IPS-20b (cell line): ENCODE data around the gene PNMA6E.

Experiments
- H3K27ac ChIP-seq: one replicate; pipeline ENCODE4 v1.5.1; 2013; ENCODE audit warnings: low read length
- H3K27me3 ChIP-seq: 2 replicates; pipeline ENCODE4 v1.6.1; 2013; ENCODE audit warnings: mild to moderate bottlenecking, low read length, inconsistent platforms; ENCODE audit not compliant: insufficient read depth
- H3K36me3 ChIP-seq: 2 replicates; pipeline ENCODE4 v1.6.1; 2013; ENCODE audit warnings: low read depth, mild to moderate bottlenecking, inconsistent platforms, low read length, moderate library complexity; ENCODE audit not compliant: insufficient read depth
- H3K4me1 ChIP-seq: 2 replicates; pipeline ENCODE4 v1.6.1; 2013; ENCODE audit warnings: mild to moderate bottlenecking, control low read depth, inconsistent platforms, low read length, moderate library complexity; ENCODE audit not compliant: insufficient read depth
- H3K4me3 ChIP-seq: 2 replicates; pipeline ENCODE4 v1.5.1; 2013; ENCODE audit warnings: mild to moderate bottlenecking, low read length, inconsistent platforms
- H3K9ac ChIP-seq: 2 replicates; pipeline ENCODE4 v1.6.1; 2013; ENCODE audit warnings: low read depth, mild to moderate bottlenecking, inconsistent platforms, low read length, moderate library complexity
- H3K9me3 ChIP-seq: 2 replicates; pipeline ENCODE4 v1.6.1; 2013; ENCODE audit warnings: mild to moderate bottlenecking, low read depth, low read length, inconsistent platforms; ENCODE audit not compliant: insufficient read depth

PNMA6E gene

DNA sequence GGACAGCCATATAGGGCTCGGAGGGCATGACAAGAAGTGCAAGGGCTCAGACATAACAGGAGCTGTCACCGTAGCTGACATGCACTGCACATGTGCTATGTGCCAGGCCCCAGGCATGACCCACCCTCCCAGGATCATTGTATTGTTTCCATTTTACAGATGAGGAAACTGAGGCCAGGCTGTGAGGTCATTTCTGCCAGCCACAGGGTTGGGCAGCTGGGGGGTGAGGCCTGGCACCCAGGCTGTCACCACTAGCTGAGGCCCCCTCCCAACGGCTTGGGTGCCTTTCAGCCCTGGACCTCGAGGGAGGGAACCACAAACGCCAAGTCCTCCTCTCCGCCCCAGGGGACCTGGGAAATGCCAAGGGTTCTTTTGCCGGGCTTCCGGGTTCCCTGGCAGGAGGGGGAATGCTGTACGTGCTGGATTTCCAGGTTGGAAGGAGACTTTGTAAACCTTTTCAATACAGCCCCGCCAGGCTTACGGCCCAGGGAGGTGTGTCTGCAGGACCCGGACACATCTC lies 32.1 kb upstream of the PNMA6E start:
- H3K4me1 ChIP-seq, result no peaks in the 10 kb centered on the region
- no peak overlapping the region for H3K27ac ChIP-seq
- H3K9me3 ChIP-seq, result no peaks in the 10 kb centered on the region
- no peaks in the 10 kb centered on the region for H3K27me3 ChIP-seq
- no peak overlapping the region for H3K9ac ChIP-seq
- H3K4me3 ChIP-seq, result no peak overlapping the region
- no peaks in the 10 kb centered on the region for H3K36me3 ChIP-seq

- Histone ChIP-seq H3K4me1 (no peaks in the 10 kb centered on the region), H3K27ac (no peak overlapping the region), H3K9ac (no peak overlapping the region), H3K4me3 (no peak overlapping the region), H3K27me3 (no peaks in the 10 kb centered on the region), H3K9me3 (no peaks in the 10 kb centered on the region), H3K36me3 (no peaks in the 10 kb centered on the region)
Observed at GRCh38 chrX:153430796-153431195, 29.6 kb upstream of the PNMA6E start.

GRCh38 chrX:153426204-153426603 lies 25.1 kb upstream of the PNMA6E start:
- Histone ChIP-seq H3K27me3 (no peaks in the 10 kb centered on the region), H3K9me3 (no peaks in the 10 kb centered on the region), H3K27ac (no peak overlapping the region), H3K9ac (no peak overlapping the region), H3K4me3 (no peak overlapping the region), H3K4me1 (no peaks in the 10 kb centered on the region), H3K36me3 (no peaks in the 10 kb centered on the region)

DNA sequence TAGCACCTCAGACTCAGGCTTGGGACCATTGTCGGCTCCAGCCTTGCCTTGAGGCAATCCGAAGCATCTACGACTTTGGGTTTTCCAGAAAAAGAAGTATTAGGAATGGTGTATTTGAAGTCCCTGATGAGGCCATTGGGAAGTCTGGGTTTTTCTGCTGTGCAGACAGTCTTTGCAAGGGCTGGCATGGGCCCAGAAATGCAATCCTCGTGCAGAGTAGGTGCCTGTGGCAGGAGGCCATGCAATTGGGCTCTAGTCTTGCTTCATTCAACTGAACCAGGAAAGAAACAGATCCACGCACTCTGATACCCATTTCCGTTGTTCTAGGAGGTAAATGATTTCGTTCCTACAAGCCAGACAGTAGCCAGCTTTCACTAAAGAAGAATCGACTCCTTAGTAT lies 22.5 kb upstream of the PNMA6E start:
- no peak overlapping the region for H3K4me3 ChIP-seq
- H3K27ac ChIP-seq, result no peak overlapping the region
- no peaks in the 10 kb centered on the region for H3K4me1 ChIP-seq
- no peak overlapping the region for H3K9ac ChIP-seq
- H3K36me3 ChIP-seq, result no peaks in the 10 kb centered on the region
- no peaks in the 10 kb centered on the region for H3K27me3 ChIP-seq
- H3K9me3 ChIP-seq, result no peaks in the 10 kb centered on the region

GRCh38 chrX:153421856-153422255 lies 20.7 kb upstream of the PNMA6E start:
- H3K27me3 ChIP-seq, result no peaks in the 10 kb centered on the region
- no peak overlapping the region for H3K27ac ChIP-seq
- H3K4me1 ChIP-seq, result no peaks in the 10 kb centered on the region
- H3K9me3 ChIP-seq, result no peaks in the 10 kb centered on the region
- H3K4me3 ChIP-seq, result no peak overlapping the region
- H3K36me3 ChIP-seq, result no peaks in the 10 kb centered on the region
- no peak overlapping the region for H3K9ac ChIP-seq

- Histone ChIP-seq H3K4me3 (no peak overlapping the region), H3K27me3 (no peaks in the 10 kb centered on the region), H3K36me3 (no peaks in the 10 kb centered on the region), H3K9ac (no peak overlapping the region), H3K4me1 (no peaks in the 10 kb centered on the region), H3K27ac (no peak overlapping the region), H3K9me3 (no peaks in the 10 kb centered on the region)
Observed at GRCh38 chrX:153420851-153421599, 19.9 kb upstream of the PNMA6E start.

DNA sequence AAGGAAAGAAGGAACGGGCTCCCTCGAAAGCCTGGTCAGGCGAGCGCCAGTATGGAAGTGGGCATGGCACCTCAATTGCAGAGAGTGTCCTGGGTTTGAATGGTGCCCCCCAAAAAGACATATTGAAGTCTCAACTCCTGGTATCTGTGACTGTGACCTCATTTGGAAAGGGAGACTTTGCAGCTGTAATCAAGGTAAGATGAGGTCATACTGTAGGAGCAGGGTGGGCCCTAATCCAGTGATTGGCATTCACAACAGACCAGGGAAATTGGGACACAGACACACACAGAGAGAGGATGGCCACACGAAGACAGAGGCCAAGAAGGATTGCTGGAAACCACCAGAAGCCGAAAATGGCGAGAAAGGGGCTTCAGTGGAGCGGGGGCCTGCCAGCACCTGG lies 16.5 kb upstream of the PNMA6E start:
- Histone ChIP-seq H3K9me3 (no peaks in the 10 kb centered on the region), H3K4me1 (no peaks in the 10 kb centered on the region), H3K27me3 (peaks cover 4% of the 10 kb centered on the region), H3K27ac (no peak overlapping the region), H3K4me3 (no peak overlapping the region), H3K9ac (no peak overlapping the region), H3K36me3 (no peaks in the 10 kb centered on the region)

DNA sequence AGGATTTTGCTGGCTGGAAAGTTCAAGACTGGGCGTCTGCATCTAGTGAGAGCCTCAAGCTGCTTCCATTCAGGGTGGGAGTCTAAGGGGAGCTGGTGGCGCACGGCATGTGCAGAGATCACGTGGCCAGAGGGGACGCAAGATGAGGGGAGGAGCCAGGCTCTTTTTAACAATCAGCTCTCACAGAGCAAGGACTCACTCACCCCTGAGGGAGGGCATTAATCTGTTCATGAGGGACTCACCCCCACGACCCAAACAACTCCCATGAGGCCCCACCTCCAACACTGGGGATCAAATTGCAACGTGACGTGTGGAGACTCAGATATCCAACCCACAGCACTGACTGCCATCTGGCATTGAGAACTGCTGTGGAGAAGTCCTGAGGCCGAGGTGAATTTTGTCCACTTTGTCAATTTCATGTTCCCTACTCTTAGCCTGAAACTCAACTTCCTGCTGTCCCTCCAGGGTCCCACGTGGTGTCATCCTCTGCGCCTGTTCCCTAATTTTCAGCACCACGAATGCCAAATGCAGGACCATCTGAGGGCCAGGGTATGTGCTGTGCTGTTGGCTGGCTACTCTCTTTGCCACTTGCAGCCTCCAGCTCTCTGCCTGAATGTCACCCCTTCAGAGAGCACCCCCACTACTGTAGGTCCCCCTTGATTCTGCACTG lies 15.8 kb upstream of the PNMA6E start:
- no peaks in the 10 kb centered on the region for H3K4me1 ChIP-seq
- H3K9ac ChIP-seq, result no peak overlapping the region
- H3K4me3 ChIP-seq, result no peak overlapping the region
- no peak overlapping the region for H3K27ac ChIP-seq
- H3K27me3 ChIP-seq, result peaks cover 11% of the 10 kb centered on the region
- no peaks in the 10 kb centered on the region for H3K36me3 ChIP-seq
- no peaks in the 10 kb centered on the region for H3K9me3 ChIP-seq

GRCh38 chrX:153414856-153415510 lies 13.8 kb upstream of the PNMA6E start:
- Histone ChIP-seq H3K4me3 (no peak overlapping the region), H3K27ac (no peak overlapping the region), H3K4me1 (no peaks in the 10 kb centered on the region), H3K9ac (no peak overlapping the region), H3K27me3 (peaks cover 30% of the 10 kb centered on the region), H3K36me3 (no peaks in the 10 kb centered on the region), H3K9me3 (no peaks in the 10 kb centered on the region)

DNA sequence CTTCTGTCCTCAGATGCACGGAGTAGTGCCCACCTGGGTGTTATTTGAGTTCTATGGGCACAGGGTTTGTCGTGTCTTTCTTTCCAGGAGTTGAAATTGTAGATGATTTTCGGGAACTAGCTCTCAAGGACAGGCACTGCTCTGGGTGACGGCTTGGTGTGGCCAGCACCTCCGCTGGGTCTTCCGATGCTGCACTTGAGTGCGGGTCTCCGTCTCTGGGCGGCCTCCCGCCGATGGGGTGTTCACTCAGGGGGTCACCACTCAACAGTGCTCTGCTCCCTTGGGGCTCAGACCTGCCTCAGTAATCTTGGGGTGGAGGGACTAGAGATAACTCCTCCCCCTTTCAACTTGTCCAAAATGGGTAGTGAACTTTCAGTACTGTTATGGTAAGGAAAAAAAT lies 12.6 kb upstream of the PNMA6E start:
- H3K27me3 ChIP-seq, result peaks cover 30% of the 10 kb centered on the region
- H3K4me3 ChIP-seq, result no peak overlapping the region
- H3K9me3 ChIP-seq, result no peaks in the 10 kb centered on the region
- H3K9ac ChIP-seq, result no peak overlapping the region
- no peaks in the 10 kb centered on the region for H3K36me3 ChIP-seq
- H3K4me1 ChIP-seq, result no peaks in the 10 kb centered on the region
- H3K27ac ChIP-seq, result no peak overlapping the region

DNA sequence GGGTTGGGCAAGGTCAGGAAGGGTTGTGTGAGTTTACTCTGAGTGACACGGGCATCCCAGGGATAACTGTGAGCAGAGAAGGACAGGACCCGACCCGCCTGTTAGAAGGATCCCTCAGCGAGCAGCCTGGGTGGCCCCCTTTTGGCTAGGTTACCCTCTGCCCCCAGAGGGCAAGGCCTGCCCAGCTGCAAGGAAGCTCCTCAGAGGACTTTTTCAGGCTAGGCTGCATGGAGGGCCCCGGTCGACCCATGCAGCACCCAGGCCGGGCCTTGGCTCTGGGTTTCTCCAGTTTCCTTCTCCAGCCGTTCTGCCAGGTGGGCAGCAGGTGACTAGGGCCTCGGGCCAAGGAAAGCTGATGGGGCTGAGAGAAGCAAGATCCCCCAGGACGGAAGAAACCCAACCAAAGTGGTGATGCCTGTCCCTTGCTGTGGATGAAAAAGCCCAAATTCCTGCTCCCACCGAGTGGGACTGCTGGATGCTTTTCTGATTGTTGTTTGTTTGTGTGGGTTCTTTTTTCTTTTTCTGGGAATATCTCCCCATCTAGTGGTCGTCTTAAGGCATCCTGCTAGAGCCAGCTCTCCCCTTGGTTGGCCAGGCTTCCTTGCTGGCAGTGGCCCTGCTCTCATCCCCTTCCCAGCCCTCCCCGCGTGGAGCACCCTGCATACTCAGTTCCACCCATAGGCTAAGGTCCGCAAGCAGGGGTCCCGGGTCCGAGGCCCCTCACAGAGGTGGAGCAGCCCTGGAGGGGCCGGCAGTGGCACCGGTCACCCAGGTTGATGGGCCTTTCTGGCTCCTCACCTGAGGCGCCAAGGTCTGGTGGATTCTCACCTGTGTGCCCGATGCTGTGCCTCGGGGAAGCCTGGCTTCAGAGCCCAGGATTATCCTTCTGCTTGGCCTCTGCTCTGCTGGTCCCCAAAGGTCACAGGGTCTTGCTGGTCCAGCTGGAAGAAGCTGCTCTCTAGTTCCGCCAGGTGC lies 11.9 kb upstream of the PNMA6E start:
- Histone ChIP-seq H3K9me3 (no peaks in the 10 kb centered on the region), H3K27me3 (peaks cover 30% of the 10 kb centered on the region), H3K9ac (no peak overlapping the region), H3K4me3 (no peak overlapping the region), H3K4me1 (no peaks in the 10 kb centered on the region), H3K27ac (no peak overlapping the region), H3K36me3 (no peaks in the 10 kb centered on the region)
